ENCODE results near the gene SYNPO. TPM values are rescaled to one million over a fixed set of nuclear protein-coding genes. Genes with fewer than 3 reads are reported as not detected.

The SYNPO gene
- total RNA-seq, 4 donors from 2014 or later: 15.5 to 89.4 (median 41.8) TPM

DNA sequence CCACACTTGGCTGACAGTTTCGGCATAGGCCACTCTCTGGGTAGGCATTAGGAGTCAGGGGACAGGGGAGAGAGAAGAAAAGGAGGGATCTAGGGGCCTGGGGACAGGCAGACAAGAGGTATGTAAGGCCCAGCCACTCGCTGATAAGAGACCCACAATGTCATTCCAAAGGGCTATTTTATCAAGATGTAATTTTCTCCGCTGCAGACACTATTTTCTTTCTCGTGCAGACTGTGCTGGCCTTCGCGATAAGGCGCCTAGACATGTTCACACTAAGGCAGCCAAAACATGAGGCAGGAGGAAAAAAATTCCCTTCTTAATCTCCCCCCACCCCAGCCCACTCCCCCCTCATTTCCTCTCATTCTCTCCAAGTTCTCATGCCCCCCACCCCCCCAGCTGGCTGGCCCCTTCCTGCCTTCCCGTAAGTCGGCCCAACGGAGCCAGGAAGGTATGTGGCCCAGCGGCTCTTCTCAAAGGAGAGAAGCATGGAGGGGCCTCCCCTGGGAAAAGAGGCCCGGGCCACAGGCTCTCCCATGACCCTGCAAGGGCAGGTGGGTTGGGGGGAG is 44.9 kb upstream of the SYNPO start:
- DNase-seq: no peak
- H3K4me1 ChIP-seq: peaks cover 16 to 45% (median 31%) of the 10 kb centered on the region in 4 donors
- 81 to 100% methylated on average over 4 to 12 of the region's 12 CpGs for WGBS, 2 donors (ENCODE audit: low coverage in 1 of 2)
- no peaks in the 10 kb centered on the region for H3K36me3 ChIP-seq
- no peaks in the 10 kb centered on the region for H3K27me3 ChIP-seq
- H3K9me3 ChIP-seq: no peaks in the 10 kb centered on the region
- no peak overlapping the region for H3K4me3 ChIP-seq
- H3K27ac ChIP-seq: no peak overlapping the region
- in situ Hi-C loops (cut with MboI; ENCODE audit: low pct_ligation_motif_present in 1 of 4, low pct_unique_long_range_greater_than_20kb in 1 of 4, low sequenced_read_pairs in 3 of 4) (no loop called here), intact Hi-C loops (cut with DNase I; ENCODE audit: low total_unique reads) (loop anchor here (5.0 kb wide), 1 partner anchor 1418 kb away; no protein-coding TSS in a partner anchor)
- no peak for TF ChIP-seq POLR2AphosphoS5 (IDR thresholded peaks at IDR 0.05)
- TF ChIP-seq POLR2A (IDR thresholded peaks at IDR 0.05): no peak
- no peak for TF ChIP-seq EP300 (IDR thresholded peaks at IDR 0.05; ENCODE audit: low read depth)
- TF ChIP-seq, protein P1, sequence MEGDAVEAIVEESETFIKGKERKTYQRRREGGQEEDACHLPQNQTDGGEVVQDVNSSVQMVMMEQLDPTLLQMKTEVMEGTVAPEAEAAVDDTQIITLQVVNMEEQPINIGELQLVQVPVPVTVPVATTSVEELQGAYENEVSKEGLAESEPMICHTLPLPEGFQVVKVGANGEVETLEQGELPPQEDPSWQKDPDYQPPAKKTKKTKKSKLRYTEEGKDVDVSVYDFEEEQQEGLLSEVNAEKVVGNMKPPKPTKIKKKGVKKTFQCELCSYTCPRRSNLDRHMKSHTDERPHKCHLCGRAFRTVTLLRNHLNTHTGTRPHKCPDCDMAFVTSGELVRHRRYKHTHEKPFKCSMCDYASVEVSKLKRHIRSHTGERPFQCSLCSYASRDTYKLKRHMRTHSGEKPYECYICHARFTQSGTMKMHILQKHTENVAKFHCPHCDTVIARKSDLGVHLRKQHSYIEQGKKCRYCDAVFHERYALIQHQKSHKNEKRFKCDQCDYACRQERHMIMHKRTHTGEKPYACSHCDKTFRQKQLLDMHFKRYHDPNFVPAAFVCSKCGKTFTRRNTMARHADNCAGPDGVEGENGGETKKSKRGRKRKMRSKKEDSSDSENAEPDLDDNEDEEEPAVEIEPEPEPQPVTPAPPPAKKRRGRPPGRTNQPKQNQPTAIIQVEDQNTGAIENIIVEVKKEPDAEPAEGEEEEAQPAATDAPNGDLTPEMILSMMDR (IDR thresholded peaks at IDR 0.05): no peak

GRCh38 chr5:150596313-150596712 is 44.1 kb upstream of the SYNPO start:
- in situ Hi-C loops (cut with MboI; ENCODE audit: low pct_ligation_motif_present in 1 of 4, low pct_unique_long_range_greater_than_20kb in 1 of 4, low sequenced_read_pairs in 3 of 4): no loop called here
- Histone ChIP-seq H3K27me3 (no peaks in the 10 kb centered on the region), H3K4me1 (peaks cover 10 to 40% (median 24%) of the 10 kb centered on the region in 4 donors), H3K4me3 (no peak overlapping the region), H3K36me3 (no peaks in the 10 kb centered on the region), H3K9me3 (no peaks in the 10 kb centered on the region), H3K27ac (no peak overlapping the region)
- TF ChIP-seq, protein P1 (IDR thresholded peaks at IDR 0.05): no peak
- TF ChIP-seq EP300 (IDR thresholded peaks at IDR 0.05; ENCODE audit: low read depth) (no peak), POLR2AphosphoS5 (IDR thresholded peaks at IDR 0.05) (no peak), POLR2A (IDR thresholded peaks at IDR 0.05) (no peak)
- intact Hi-C loops (cut with DNase I; ENCODE audit: low total_unique reads): loop anchor here (5.0 kb wide), 1 partner anchor 1419 kb away; no protein-coding TSS in a partner anchor
- DNase-seq: no peak
- WGBS, 2 donors (ENCODE audit: low coverage in 1 of 2): 72% methylated on average over 9 of the region's 9 CpGs; no CpG with 5 or more reads in 1 of the 2 donors

DNA sequence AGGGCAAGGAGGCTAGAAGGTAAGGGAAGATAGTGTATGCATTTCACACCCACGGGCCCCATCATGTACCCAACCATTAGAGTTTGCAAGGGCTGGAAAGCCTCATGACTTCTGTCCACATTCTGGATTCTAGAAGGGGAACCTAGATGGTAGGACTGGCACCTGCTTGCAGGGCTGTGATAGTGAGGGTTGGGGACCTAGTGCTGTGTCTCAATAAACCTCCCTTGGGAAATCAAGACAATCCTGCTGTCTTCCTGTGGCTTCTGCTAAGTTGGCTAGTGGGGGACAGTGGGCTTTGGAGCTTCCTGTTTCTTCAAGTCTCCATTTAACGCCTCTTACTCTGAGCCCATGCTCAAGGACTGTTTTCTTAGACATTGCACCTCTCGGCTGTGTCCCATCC is 43.6 kb upstream of the SYNPO start:
- in situ Hi-C loops (cut with MboI; ENCODE audit: low pct_ligation_motif_present in 1 of 4, low pct_unique_long_range_greater_than_20kb in 1 of 4, low sequenced_read_pairs in 3 of 4) (no loop called here), intact Hi-C loops (cut with DNase I; ENCODE audit: low total_unique reads) (loop anchor here (5.0 kb wide), 1 partner anchor 1420 kb away; no protein-coding TSS in a partner anchor)
- DNase-seq: no peak
- no peak overlapping the region for H3K27ac ChIP-seq
- WGBS, 2 donors (ENCODE audit: low coverage in 1 of 2): 91% methylated on average over 3 of the region's 3 CpGs; no CpG with 5 or more reads in 1 of the 2 donors
- TF ChIP-seq EP300 (IDR thresholded peaks at IDR 0.05; ENCODE audit: low read depth) (no peak), POLR2A (IDR thresholded peaks at IDR 0.05) (no peak), POLR2AphosphoS5 (IDR thresholded peaks at IDR 0.05) (no peak)
- TF ChIP-seq, protein P1 (IDR thresholded peaks at IDR 0.05): no peak
- no peaks in the 10 kb centered on the region for H3K36me3 ChIP-seq
- no peaks in the 10 kb centered on the region for H3K27me3 ChIP-seq
- H3K9me3 ChIP-seq: no peaks in the 10 kb centered on the region
- peaks cover 10 to 35% (median 20%) of the 10 kb centered on the region in 4 donors for H3K4me1 ChIP-seq
- no peak overlapping the region for H3K4me3 ChIP-seq

DNA sequence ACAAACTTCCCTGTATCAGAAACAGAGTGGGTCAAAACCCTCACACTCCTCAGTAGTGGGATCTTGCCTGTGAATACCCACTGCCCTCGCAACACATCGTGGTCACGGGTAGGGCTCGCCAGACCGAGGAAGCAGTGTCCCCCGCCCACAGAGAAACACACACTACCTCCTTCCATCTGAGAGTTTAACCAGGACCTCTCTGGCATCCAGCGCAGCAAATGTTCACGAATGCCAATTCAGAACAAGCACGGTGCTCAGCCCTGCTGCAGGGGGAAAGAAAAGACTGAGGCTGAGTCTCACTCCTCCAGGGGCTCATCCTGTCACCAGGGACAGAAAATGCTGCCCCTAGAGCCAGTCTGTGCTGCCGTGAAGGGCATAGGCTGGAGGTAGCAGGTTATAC is 42.5 kb upstream of the SYNPO start:
- intact Hi-C loops (cut with DNase I; ENCODE audit: low total_unique reads): loop anchor here (5.0 kb wide), 1 partner anchor 1421 kb away; no protein-coding TSS in a partner anchor
- no peaks in the 10 kb centered on the region for H3K9me3 ChIP-seq
- no peak for DNase-seq
- peaks cover 10 to 31% (median 17%) of the 10 kb centered on the region in 4 donors for H3K4me1 ChIP-seq
- no peak overlapping the region for H3K27ac ChIP-seq
- no peak overlapping the region for H3K4me3 ChIP-seq
- in situ Hi-C loops (cut with MboI; ENCODE audit: low pct_ligation_motif_present in 1 of 4, low pct_unique_long_range_greater_than_20kb in 1 of 4, low sequenced_read_pairs in 3 of 4): no loop called here
- H3K36me3 ChIP-seq: no peaks in the 10 kb centered on the region
- H3K27me3 ChIP-seq: no peaks in the 10 kb centered on the region
- 75% methylated on average over 10 of the region's 10 CpGs; no CpG with 5 or more reads in 1 of the 2 donors for WGBS, 2 donors (ENCODE audit: low coverage in 1 of 2)
- no peak for TF ChIP-seq EP300 (IDR thresholded peaks at IDR 0.05; ENCODE audit: low read depth)
- TF ChIP-seq, protein P1 (IDR thresholded peaks at IDR 0.05): no peak
- no peak for TF ChIP-seq POLR2AphosphoS5 (IDR thresholded peaks at IDR 0.05)
- TF ChIP-seq POLR2A (IDR thresholded peaks at IDR 0.05): no peak

Data from transverse colon (tissue), 4 donors.